NCI-H1436 (cell line): ENCODE results near the gene COX4I1.

Experiments
- DNase-seq: peaks from one replicate; lab custom pipeline; 2025; lab: John Stamatoyannopoulos, UW

COX4I1 gene

DNA sequence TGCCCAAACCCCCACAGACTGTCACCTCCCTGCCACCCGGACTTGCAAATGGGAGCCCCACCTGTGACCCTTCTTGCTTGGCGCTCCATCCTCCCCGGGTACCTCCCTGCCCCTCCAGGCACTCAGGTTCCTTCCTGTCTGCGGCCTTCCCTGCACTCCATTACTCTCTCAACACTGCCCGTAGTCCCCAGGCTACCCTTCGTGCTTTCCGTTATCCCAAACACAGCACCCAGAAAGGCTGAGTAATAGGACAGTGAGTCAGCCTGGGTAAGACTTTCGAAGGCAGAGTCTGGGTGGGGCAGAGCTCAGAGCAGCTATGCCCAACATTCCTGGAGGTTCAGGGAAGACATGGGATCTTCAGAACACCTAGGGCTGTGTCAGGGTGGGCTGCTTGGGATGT lies 32.0 kb upstream of the COX4I1 start:
- no peak for DNase-seq

DNA sequence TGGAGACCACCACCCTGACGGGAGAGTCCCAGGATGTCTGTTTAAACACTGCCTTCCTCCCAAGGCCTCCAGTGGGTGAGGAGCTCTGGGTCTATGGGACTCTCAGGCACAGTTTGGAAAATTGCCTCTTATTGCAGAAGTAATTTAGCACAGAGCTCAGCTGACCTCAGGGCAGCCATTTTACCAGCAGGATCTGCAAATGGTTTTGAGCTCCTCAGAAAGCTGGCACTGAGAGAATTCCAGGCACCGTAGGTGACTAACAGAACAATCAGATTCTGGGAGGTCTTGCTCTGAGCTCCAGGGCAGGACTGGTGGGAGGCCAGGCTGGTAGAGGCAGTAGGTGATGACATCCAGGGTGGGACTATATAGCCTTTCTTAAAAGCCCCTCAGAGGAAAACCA lies 31.3 kb upstream of the COX4I1 start:
- DNase-seq = no peak

DNA sequence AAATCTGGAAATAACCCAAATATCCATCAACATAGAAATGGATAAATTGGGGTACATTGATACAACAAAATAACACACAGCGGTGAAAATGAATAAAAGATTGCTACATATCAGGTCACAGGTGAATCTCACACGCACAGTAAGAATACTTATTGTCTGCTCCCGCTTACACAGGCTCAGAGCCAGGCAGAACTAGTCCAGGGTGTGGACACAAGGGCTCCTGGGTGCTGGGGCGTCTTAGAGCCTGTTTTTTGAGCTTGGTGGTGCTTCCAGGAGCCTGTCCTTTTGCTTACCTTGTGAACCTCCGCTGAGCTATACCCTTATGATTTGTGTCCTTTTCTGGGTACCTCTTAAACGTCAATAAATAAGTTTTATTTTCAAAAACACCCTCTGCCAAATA lies 28.8 kb upstream of the COX4I1 start:
- no peak for DNase-seq

DNA sequence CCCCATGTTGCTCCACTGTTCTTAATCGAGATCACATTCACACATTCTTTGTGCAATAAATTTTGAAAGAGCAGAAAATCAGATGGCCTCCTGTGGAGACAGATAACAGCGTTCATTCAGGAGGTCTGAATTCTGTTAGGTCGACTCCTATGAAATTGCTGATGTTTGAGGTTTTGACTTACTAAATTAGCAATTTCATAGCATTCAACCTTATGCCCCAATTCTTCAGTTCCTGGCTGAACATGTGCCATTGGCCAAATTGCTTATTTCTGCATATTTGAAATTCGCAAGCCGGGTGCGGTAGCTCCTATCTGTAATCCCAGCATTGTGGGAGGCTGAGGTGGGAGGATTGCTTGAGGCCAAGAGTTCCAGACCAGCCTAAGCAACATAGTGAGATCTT lies 26.5 kb upstream of the COX4I1 start:
- no peak for DNase-seq

DNA sequence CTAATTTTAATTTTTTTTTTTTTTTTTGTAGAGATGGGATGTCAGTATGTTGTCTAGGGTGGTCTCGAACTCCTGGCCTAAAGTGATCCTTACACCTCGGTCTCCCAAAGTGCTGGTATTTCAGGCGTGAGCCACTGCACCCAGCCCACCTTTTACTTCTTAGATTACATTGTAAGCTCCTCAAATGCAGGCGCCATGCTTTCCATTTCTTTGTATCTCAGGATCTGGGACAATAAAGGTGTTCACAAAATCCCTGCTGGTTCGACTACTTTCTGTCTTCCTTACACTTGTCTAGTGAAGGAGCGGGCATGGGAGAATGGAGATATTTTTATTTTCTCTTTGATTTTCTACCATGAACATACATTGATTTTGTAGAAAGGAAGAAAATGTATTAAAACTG lies 25.4 kb upstream of the COX4I1 start:
- DNase-seq = no peak

DNA sequence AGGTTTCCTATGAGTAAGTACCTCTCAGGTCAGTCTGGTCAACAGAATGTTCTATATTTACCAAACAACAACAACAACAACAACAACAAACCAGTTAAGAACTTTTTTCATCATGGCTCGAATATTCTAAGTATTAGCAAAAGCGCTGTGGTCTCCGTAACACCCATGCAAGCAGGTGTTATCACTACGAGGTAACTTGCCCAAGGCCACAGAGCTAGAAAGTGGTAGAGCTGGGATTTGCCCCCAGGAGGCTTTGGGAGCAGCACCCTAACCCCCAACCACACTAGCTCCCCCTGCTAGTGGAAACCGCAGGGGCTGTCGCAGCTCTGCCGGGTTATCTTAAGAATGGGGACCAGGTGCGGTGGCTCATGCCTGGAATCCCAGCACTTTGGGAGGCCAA lies 24.7 kb upstream of the COX4I1 start:
- no peak for DNase-seq

DNA sequence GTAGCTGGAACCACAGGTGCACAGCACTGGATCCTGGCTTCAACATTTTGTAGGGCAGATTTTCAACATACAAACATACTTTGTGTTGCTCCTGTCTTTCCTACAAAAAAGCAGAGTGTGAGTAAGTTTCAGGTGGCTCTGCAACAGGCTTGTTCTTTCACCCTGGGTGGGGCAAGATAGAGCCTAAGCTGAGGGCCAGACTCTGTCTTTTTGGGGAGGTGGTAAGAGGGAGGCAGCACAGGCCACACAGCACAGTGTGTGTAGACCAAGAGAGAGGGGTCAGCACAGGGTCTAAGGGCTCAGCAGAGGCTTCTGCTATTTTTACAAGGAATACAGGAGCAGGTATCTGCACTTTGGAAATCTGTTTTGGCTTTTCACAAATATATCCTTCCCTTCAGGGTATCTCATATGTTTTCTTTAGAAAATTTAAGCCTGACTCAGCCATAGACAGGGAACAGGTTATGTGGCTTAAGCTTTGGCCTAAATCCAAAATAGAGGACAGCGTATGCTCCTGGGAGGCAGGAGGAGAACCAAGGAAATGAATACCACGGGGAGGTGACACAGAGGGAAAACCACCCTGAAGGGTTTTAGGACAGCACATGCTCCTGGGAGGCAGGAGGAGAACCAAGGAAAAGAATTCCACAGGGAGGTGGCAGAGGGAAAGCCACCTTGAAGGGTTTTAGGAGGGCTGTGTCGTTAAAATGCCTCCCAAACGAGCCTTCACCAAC lies 21.7 kb upstream of the COX4I1 start:
- DNase-seq = no peak

DNA sequence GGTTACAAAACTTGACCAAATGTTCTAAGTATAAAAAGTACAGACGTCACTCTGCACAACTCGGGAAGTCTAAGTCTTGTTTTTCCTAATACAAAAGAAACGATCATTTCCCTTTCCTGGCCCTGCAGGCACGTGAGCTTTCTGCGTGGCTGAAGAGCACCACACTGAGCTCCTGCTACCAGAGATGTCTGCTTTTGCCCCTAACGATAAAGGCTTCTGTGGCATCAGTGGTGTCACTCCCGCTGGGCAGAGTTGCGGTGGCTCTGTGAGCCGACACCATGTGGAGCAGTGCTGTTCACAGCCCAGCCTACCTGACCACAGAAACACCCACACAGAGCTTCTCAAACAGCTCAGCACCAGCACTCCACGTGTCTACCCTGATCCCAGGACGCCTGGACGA lies 20.6 kb upstream of the COX4I1 start:
- DNase-seq = no peak

DNA sequence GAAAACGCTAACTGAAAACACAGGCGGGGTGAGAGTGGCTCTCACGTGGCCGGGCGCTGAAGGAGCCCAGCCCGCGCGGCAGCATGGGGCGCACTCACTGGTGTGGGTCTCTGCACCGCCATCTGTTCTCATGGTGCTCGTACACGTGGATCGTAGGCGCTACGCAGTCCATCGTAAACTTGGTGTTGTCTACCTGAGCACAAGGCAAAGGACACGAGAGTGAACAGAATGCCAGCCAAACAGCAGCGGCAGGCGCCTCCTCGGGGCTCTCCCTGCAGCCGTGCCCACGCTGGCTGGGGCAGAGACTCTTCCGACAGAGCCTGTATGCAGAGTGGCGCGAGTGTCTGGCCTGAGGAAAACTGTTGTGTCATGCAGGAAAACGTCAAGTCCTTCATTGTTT lies 19.2 kb upstream of the COX4I1 start:
- no peak for DNase-seq

DNA sequence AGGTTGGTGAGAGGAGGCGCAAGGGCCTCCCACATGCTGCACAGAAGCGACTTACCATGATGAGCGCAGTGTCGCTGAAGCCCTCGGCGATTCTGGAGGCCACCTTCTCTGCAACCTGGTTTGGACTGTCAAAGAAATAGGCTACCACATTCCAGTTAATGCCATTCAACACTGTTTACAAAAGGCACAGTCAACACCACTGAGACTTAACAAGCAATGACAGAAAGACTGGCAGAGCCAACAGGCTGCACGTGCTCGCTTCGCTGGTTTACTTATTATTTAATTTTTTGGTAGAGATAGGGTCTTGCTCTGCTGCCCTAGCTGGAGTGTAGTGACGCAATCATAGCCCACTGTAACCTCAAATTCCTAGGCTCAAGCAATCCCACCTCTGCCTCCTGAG lies 18.3 kb upstream of the COX4I1 start:
- DNase-seq = no peak

DNA sequence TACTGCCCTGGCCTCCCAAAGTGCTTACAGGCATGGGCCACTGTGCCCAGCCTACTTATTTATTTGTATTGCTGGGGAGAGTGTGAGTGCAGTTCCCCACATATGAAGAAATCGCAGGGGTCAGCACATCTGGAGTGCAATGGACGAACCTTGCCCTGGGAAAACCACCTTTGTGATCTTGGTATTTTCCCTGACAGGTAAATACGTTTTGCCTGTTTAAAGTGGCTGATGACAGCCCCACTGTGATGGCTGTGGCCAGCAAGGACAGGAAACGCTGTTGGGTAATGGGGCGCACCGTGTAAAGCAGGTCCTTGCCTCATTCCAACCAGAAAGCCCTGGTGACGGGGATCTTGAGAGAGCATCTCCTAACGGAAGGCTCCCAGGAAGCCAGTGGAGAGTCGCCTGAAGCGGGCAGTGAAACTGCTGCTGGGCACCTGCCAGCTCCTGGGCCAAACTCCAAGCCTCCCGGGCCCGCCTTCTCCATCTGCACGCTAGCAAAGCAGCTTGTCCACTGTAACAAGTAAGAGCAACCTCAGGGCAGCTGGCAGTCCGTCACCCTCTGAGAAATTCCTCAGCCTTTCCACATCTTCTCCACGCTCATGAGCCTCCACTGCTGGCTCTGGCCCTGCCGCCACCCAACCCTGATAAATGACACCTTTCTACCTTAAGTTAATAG lies 17.7 kb upstream of the COX4I1 start:
- DNase-seq = no peak

DNA sequence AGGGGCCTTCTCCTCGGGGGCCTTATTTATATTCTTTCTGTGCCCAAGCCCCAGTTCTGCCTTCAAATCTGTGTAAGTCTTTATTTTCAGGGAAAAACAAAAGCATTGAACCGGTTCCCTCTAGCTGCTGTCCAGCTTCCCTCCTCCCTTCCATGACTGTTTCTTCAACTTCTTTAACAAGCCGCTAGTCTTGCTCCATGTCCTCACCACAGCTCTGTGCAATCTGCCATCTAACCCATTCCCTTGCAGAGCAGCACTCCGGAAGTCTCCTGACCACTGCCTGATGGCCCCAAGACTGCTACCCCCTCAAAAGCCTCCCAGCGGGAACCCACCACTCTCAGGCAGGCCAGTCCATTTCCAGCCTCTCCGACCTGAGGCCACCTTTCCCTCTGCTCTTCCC lies 17.0 kb upstream of the COX4I1 start:
- no peak for DNase-seq

DNA sequence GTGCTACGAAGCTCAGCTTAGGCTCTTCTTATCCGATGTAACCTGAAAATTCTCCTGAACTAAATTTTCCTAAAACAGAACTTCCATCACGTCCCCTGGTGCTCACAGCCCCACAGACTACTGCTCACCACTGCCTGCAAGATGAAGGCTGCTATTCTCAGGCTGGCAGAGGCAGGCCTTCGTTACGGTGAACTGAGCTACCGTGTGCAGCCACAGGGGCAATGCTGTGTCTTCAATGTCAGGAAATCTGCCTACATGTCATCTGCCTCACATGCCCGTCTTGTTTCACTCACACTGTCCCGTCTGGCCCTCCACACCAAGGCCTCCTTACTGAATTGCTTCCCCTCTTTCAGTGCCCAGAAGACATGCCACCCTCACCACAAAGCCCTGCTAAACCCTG lies 16.1 kb upstream of the COX4I1 start:
- DNase-seq = no peak

DNA sequence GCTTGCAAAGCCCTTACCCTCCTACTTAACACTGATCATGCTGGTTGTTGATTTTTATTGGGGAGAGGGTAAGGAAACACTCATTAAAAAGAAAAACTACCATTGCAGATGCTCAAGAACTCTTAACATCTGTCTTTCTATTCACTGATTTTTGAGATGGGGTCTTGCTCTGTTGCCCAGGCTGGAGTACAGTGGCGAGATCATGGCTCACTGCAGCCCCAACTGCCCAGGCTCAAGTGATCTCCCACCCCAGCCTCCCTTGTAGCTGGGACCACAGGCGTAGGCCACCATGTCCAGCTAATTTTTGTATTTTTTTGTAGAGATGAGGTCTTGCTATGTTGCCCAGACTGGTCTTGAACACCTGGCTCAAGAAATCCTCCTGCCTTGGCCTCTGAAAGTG lies 14.7 kb upstream of the COX4I1 start:
- no peak for DNase-seq

DNA sequence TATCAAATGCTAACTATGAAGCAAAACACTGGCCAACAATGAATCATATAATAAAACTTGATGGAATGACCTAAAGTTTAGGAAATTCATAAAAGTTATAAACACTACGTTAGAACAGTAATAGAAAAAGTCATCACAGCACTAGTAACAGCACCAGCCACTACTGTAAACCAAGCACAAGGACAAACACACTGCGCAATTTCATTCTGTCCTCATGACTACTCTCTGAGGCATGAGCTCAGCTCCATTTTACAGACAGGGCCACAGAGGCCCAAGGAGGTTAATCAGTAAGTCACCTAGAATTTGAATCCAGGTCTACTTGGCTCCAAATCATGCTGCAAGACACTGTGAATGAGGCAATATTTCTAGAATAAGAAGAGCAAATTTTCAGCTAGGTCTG lies 13.6 kb upstream of the COX4I1 start:
- DNase-seq = no peak

DNA sequence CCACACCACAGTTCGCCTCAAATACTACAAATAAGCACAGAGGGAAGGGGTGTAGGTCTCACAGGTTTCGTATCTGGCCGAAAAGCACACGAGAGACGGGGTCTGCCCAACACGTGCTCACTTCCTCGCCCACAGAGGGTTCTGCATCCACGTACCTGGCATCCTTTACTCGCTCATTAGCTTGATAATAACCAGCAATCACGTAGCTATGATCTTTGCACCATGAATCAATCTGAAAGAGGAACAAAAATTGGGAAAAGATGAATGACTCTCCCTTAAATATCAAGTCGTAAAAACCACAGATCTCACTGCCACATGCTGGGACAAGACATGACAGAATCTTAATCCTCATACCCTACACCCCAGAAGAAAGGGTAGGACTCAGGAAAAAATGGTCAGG lies 10.7 kb upstream of the COX4I1 start:
- no peak for DNase-seq

DNA sequence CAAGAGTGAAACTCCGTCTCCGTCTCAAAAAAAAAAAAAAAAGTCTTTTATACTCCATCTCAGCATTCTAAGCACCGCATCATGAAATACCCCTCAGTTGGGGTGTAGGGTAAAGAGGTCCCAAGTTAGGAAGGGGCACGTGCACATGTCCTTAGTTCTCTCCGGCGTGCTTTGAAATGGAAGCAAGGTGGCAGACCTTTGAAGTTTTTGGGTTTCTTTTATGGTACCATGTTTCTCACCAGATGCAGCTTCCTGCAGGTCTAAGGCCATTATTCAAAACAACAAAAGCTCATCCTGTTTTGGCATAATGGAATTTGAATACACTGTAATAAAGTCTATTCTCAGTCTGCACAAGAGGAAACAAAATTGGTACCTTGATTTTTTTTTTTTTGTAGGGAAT lies 9.7 kb upstream of the COX4I1 start:
- no peak for DNase-seq

DNA sequence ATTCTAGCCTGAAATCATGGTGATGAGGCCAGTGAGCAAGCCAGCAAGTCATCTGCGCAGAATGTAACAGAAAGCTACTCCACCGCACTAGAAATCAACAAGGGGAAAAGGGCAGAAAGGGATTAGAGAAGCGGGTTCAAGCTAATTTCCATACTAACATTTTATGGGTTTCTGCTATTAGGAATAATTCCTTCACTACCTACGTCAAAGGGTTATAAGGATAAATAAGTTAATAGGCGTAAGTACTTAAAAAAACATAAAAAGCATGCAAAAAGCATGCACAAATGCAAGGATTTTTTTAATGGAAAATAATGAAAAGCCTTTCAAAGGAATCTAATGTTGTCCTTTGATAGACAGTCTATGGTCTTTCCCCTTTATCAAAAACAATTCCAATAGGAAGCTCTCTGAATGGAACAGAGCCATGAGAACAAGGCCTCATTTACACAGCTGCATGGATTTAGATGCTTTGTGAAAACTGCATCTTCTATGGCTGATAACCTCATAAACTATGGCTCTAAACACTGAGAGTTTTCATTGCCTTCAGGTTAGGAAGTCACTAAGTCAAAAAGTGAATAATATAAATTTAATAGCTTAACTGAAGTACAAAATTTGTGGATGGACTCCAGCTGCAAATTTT lies 5.7 kb upstream of the COX4I1 start:
- no peak for DNase-seq

DNA sequence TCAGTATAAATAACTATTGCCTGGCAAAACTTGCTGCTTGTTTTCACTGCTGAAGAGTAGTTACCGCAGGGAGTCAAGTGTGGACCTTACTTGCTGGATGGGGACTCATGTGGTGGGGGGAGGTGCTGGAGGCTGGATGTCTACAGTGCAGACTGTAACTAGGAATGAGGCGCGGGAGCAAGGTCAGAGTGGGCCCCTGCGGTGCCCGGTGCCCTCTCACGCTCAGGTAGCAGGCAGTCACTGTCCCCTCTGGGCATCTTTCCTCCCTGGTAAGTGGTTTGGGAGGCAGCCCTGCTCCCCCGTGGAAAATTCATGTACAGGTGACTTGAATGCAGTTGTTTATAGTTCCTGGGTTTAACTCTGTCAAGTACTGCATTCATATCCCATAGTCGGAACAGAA lies 4.8 kb upstream of the COX4I1 start:
- no peak for DNase-seq

DNA sequence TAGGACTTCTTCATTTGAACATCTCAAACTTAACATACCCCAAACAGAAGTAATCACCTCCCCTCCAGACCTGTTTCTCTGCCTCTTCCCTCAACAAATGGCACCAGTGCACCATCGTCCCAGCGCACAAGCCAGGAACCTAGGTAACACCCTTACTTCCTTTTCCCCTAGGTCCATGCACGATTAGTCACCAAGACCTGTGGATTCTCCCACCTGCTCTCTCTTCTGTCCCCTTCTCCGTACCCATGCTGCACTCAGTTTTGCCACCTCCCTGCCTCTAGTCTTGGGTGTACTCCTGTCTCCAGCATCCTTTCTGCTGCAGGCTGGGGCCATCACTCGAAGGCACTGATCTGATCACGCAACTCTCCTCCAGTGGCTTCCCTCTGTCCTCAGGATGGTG lies 3.3 kb upstream of the COX4I1 start:
- DNase-seq = no peak

DNA sequence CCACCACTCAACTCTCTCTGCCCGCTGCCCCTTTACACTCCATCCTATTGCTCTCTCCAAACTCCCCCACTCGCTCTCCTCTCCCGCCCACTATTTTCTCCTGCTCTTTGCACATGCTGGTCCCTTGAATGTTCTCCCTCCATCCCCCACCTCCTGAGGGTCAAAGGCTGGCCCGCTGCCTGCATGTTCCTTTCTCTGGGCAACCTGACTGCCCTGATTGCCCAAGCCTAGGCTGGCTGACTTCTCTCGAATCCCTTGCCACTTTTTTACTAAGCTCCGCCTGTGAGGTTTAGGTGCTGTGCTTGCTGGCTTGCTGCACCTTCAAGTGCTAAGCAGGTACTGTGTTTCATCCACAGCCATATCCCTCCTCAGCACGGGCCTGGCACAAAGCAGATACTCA lies 2.9 kb upstream of the COX4I1 start:
- DNase-seq = no peak

DNA sequence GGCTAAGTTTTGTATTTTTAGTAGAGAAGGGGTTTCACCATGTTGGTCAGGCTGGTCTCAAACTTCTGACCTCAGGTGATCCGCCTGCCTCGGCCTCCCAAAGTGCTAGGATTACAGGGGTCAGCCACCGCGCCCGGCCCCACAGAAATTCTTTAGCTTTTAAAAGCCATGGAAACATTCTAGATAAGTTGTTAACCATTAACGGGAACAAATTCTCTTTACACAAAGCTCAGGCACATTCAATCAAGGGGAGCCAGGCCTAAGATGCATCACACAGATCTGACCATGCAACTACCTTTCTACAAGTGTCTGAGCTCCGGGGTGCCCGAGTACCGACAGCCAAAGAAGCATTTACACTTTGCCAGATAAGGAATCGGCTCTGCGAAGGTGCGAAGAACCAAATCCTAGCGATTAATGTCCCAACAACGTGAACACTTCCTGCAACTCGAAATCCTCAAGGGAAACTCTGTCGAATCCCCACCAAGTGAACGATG lies 1.2 kb upstream of the COX4I1 start:
- DNase-seq = no peak

DNA sequence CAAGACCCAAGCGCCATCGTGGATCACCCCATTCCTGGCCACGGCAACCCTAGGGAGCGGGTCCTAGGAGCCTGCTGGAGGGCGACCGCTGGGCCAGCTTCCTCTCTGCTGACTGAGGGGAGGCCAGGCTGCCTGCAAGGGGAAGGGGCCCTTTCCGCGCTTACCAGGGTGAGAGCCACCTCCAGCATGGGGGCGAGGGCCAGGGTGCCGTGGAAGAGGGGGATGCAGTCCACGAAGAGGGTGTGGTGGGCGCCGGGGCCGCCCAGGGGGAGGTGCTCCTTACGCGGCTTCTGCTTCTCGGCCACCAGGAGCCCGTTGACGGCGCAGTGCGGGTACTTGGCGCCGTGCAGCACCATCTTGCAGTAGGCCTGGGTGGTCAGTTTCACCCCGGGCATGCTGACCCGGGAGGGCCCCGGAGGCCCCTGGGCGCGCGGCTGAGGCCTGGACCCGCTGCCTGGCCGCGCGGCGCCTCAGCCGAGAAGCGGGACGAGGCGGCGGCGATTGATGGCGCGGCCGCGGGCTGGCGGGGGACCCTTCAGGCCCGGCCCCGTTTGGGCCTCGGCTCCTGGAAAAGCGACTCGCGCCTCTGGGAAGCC lies 496 bp upstream of the COX4I1 start:
- peak; percentile 11 for DNase-seq
